Hippocampal formation (tissue), 2 donors: ENCODE results near the gene SATB1.
"Not testable (repeated sequence)": the region's sequence is repeated elsewhere in the genome, so short reads cannot be mapped to it uniquely, and the experiment has no call there.

Source experiments
- DNase-seq, 2 donors: peaks; one replicate each; lab custom pipeline; 2025; lab: John Stamatoyannopoulos, UW

SATB1 gene

GRCh38 chr3:18351823-18352744, 73.1 kb downstream of the SATB1 start:
- DNase-seq, result no peak

GRCh38 chr3:18351069-18351628, 74.0 kb downstream of the SATB1 start:
- DNase-seq, result no peak

- no peak for DNase-seq
These were observed 75.8 kb downstream of the SATB1 start for GRCh38 chr3:18349197-18349798.

- no peak for DNase-seq
These were observed 79.0 kb downstream of the SATB1 start for GRCh38 chr3:18346097-18346496.

- DNase-seq, result no peak
These were observed 80.1 kb downstream of the SATB1 start for GRCh38 chr3:18345015-18345367.

- DNase-seq, result no peak
These were observed 80.7 kb downstream of the SATB1 start for GRCh38 chr3:18344306-18345014.

- DNase-seq, result no peak
These were observed 81.3 kb downstream of the SATB1 start for GRCh38 chr3:18343809-18344208.

- DNase-seq, result no peak
These were observed 86.2 kb downstream of the SATB1 start for GRCh38 chr3:18338827-18339514.

GRCh38 chr3:18337231-18337630, 87.9 kb downstream of the SATB1 start:
- DNase-seq, result no peak

GRCh38 chr3:18334837-18335601, 90.1 kb downstream of the SATB1 start:
- no peak for DNase-seq

GRCh38 chr3:18330772-18331441, 94.2 kb downstream of the SATB1 start:
- not testable (repeated sequence) for DNase-seq

GRCh38 chr3:18308096-18308650, 117.0 kb downstream of the SATB1 start:
- no peak for DNase-seq

- DNase-seq, result no peak
These were observed 117.6 kb downstream of the SATB1 start for GRCh38 chr3:18307529-18307928.

GRCh38 chr3:18302517-18302916, 122.6 kb downstream of the SATB1 start:
- no peak for DNase-seq

GRCh38 chr3:18301781-18302180, 123.4 kb downstream of the SATB1 start:
- no peak for DNase-seq

- DNase-seq, result no peak
These were observed 124.2 kb downstream of the SATB1 start for GRCh38 chr3:18300916-18301315.

- no peak for DNase-seq
These were observed 128.0 kb downstream of the SATB1 start for GRCh38 chr3:18297126-18297525.
